ENCODE measurements around the gene SKAP1.

GRCh38 chr17:48427598-48427997, 2.4 kb downstream of the SKAP1 start:
- TF ChIP-seq POLR2A (IDR thresholded peaks at IDR 0.05) (no peak), CTCF (IDR thresholded peaks at IDR 0.05) (no peak)
